CD4-positive, alpha-beta T cell treated with Interleukin-4 for 4 hours (primary cell): ENCODE measurements around the gene RBKS.

ENCODE experiments used
- DNase-seq: peaks from one replicate; pipeline ENCODE4 v3.0.0-alpha.2; 2020

Gene RBKS

GRCh38 chr2:27829791-27830190, 60.4 kb downstream of the RBKS start:
- DNase-seq, result no peak

DNA sequence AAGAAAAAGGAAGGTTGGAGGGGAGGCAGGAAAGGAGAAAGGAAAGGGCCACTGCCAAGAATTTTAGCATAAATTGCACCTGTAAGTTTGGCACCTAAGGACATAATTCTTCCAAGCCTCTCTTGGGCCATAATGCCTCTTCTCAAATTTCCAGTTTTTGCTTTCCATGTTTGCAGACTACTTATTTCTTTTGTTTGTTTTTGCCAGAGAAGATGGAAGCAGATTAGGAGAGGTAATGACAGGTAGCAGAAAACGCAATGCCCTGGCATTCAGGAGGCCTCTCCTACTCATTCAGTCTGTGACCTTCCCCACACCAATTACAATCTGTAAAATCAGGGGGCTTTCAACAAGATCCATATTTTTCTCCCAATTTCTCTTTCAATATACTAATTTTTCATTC, 61.9 kb downstream of the RBKS start:
- DNase-seq, result no peak

DNA sequence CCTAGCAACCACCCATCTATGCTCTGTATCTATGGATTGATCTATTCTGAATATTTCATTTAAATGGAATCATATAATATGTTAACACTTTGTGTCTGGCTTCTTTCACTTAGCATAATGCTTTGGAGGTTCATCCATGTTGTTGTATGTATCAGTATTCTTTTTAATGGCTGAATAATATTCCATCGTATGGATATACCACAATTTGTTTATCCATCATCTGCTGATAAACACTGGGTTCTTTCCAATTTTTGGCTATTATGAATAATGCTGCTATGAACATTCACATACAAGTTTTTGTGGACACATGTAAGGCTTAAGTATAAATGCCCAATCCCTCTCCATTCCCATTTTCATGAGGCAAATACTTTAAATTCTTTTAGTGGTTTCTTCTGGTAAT, 65.8 kb downstream of the RBKS start:
- no peak for DNase-seq

GRCh38 chr2:27823569-27823968, 66.6 kb downstream of the RBKS start:
- DNase-seq, result no peak

DNA sequence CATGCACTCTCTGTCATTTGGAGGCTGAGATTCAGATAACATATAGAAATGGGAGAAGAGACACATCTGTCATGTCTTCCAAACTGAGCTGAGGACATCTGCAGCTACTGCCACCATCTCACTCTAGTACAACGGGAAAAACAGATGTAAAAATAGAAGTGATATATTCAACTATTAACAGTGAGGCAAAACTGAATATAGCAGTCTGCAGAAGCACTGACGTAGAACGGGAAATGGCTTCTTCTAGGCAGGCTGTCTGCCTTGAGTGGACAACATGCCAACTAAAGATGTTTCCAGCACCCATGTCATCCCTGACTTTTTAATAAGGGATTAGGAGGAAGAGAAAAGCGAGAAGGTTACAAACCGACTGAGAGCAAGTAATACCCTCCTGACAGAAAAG, 67.1 kb downstream of the RBKS start:
- DNase-seq, result no peak

DNA sequence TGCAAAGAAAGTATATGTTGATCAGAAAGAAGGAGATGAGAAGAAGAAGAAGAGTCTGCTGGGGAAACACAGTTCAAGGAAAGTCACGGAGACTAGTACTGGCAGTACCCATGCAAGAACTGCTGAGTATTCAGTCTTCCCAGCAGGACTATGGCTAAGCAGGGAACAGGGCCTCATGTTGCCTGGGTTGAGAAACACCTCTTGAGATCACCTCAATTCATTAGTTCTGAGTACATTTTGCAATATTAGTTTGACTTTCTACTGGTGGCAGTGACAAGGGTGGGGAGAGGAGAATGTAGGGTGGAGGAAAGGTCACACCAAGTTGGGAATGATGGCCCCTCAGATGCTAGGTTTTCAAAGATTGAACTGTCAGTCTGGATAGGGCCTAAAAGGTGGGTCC, 68.1 kb downstream of the RBKS start:
- no peak for DNase-seq

DNA sequence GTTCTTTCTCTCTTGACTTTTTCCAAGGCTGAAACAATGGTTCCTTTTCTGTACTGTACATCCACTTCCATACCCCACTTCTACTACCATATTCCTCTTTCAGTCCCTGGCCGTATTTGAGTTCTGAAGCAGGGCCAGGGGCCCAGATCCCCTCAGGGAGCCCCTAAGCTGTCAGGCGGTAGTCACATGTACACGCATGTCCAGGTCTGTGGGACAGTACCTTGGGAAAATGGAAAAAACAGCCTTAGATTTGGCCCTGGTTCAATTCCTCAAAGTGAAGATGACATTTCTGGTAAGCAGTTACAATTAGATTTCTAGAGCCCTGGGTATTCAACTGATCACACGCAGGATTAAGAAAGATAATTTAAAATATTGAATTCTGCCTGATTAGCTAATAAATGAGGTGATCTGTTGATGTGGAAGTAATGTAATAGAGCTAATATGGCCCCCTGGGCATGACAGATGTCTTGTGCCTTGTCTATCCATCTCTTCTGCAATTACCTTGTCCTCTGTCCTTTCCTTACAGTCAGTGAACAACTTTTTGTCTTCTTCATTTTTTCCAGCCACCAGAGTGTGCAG, 74.2 kb downstream of the RBKS start:
- no peak for DNase-seq

GRCh38 chr2:27814758-27815157, 75.4 kb downstream of the RBKS start:
- no peak for DNase-seq

DNA sequence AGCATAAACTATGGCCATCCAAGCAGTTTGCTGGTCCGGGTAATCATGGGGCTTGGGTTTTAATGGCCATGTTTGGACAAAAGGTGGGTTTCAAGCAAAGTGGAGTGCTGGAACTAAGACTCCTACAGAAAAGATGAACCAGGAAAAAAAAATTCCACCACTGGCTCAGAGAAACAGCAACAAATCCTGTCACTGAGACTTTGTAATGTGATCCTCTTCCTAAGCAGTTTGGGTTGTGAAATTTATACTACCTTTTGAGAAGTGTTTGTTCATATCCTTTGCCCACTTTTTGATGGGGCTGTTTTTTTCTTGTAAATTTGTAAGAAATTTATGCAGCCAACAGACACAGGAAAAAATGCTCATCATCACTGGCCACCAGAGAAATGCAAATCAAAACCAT, 78.4 kb downstream of the RBKS start:
- no peak for DNase-seq

DNA sequence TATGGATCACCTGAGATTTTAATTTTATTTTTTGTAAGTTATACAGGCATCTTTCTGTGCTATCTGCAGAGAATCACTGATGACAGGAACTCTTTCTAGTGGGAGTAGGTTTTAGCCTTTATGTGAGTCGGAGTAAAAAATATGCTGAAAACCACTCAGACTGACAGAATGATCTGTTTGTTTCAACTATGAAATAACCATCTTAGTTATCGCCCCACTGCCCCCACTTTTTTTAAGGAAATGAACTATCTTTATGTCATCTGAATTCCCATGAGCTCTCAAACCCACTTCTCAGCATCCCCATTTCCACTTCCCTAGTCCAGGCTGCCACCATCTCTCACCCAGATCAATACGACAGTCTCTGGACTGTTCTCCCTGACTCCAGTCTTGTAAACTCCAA, 79.7 kb downstream of the RBKS start:
- DNase-seq, result no peak

- no peak for DNase-seq
These were observed 80.4 kb downstream of the RBKS start for GRCh38 chr2:27809761-27810241.

DNA sequence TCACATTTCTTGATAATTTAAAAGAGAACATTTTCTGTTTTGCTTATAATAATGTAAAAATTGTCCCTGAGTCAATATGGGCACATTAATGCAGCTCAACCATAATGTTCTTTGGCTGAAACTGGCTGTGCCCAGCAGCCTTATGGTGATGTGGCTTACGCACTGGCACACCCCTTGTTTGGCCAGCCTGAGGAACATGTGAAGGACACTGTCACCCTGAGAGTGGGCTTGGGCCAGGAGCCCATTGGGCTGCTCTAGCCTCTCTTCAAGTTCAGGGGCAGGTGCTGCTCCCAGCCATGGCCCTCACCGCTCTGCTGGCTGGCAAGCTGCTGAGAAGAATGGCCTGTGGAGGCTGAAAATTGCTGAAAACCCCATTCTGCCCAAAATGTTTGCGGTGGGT, 81.2 kb downstream of the RBKS start:
- no peak for DNase-seq

GRCh38 chr2:27808418-27808817, 81.8 kb downstream of the RBKS start:
- DNase-seq, result no peak

DNA sequence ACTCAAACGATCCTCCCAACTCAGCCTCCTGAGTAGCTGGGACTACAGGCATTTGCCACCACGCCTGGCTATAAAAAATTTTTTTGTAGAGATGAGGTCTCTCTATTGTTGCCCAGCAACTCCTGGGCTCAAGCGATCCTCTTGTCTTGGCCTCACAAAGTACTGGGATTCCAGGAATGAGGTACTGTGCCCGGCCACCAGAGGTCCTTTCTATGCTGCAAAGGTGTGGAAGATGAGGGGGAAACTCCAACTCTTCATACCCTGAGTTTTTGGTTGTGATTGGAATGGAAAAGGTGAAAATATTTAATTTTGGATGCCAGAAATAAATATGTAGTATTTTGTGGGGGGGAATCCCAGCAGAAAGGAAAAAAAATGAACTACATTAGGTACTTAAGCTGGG, 82.7 kb downstream of the RBKS start:
- DNase-seq, result no peak

DNA sequence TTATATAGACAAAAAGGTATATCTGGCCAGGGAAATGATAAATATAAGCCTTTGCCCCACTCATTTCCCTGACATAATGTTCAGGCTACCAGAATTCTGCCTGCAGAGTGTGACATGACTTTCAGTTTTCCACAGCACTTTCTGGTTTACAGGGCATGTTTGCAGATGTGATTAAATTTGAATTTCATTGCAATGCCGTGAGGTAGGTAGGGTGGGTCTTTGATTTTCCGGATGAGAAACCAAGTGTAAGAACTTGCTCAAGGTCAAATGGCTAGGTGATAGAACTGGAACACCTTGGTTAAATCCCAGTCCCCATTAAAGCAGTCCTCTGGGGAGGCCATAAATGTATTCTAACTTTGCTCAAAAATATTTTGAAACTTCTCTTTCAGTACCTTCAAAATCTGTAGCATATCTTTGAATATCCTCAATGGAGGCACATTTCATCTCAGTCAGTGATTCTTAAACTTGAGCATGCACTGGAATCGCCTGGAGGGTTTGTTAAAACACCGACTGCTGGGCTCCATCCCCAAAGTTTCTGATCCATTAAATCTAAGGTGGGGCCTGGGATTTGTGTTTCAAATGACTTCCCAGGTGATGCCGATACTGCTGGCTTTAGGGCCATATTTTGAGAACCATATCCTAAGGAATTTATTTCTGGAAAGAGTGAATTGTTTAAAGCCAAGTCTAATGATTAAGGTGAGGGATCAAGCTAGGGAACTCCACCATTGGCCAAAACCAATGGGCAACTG, 83.7 kb downstream of the RBKS start:
- no peak for DNase-seq

DNA sequence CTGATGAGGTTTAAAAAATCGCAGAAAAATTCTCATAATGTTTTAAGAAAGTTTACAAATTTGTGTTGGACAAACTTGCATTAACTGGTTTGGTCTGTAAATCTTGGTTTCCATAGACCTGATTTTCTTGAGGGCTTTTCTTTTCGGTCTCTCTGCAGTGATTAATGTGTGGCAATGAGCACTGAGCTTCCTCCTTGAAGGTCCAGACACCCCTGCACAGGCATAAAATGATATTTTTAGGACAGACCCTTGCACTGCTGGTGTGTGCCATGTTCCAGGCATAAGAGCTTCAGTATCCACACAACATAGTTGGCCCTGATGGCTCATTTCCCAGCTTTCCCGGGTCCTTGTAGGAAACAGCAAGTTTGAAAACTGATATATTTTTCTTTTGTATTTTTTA, 85.0 kb downstream of the RBKS start:
- no peak for DNase-seq

DNA sequence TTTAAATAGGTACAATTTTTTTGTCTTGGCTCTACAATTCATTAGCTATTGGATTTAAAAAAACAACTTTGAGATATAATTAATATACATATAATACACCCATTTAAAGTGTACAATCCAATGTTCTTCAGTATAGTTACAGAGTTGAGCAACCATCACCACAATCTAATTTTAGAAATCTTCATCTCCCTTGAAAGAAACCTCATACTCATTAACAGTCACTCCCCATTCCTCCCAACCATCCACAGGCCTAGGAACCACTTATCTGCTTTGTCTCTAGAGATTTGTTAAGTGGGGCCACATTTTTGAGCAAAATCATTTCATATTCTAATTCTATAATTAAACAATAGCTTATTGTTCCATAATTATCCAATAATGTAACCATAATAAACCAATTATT, 86.0 kb downstream of the RBKS start:
- no peak for DNase-seq

DNA sequence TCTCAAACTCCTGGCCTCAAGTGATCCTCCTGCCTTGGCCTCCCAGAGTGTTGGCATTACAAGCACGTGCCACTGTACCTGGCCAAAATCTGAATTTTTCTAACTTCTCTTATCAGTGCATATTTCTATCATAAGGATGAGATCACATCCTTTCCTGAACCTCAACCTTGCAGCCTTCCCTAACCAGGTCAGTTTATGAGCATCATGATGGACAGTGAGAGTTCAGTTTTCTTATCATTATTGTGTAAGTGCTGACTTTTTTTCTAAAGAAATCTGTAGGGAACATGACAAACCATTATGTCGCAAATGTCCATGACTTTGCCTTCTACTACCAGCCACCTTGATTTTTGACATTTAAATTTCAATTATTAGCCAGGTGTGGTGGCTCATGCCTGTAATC, 87.1 kb downstream of the RBKS start:
- DNase-seq, result no peak

GRCh38 chr2:27802547-27802946, 87.6 kb downstream of the RBKS start:
- DNase-seq, result no peak

DNA sequence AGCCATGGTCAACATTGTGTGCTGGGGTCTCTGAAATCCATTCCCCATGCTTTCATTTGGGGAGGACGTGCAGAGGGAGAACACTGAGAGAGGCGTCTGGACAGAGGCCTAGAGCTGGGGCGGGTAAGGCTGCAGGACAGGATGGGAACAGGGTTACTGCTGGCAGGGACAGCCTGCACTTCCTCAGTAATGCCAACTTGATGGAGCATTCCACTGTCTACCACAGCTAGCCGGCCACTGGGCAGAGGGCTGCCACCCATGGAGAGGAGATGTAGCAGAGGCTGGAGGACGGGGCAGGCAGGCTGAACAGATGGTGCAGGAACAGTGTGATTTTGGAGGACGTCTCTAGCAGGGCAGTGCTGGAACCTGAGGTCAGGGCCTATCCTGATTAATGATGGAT, 89.3 kb downstream of the RBKS start:
- DNase-seq, result no peak

GRCh38 chr2:27799646-27800010, 90.6 kb downstream of the RBKS start:
- no peak for DNase-seq

DNA sequence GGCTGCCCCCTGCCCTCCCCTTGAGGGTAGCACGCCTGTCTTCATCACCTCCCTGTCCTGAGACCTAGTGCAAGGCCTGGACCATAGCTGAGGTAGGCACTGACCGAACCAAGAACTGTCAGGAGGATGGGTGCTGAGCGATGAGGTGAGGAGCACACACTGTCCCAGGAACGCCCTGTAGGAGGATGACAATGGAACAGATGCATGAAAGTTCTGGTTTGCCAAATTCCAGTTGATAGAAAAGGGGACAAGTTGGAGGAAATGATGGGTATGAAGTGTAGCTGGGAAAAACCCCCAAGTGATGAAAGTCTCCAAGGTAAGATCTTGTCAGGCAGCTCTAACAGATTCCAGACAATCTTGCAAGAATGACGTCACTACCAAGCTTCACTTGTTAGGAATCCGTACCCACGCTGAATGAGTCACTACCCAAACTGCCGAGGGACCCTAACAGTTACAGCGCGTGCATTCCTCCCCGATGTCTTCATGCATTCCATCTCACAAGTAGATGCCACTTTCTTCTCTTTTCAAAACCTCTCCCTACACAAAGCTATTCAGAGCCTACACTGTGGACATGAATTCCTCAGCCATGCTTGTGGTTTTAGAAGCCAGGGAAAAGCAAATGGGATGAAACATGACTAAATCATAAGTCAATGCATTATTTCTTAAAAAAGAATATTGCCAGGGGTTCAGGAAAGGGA, 91.1 kb downstream of the RBKS start:
- no peak for DNase-seq

DNA sequence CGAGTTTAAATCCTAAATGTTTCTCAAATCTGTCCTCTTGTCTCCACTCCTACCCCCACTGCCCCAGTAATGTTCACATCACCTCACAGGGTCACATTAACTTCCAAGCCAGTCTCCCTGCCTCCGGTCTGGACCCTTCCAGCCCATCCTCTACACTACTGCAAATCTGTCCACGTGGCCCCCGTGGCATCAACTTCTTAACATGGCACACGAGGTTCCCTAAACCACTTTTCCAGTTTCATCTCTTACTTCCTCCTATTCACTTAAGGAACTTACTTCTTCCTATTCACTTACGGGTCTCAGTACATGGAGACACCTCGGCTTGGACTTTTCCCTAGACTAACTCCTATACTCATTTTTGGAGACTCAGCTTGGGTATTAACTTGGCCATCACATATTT, 91.7 kb downstream of the RBKS start:
- DNase-seq, result no peak

GRCh38 chr2:27797841-27798240, 92.3 kb downstream of the RBKS start:
- DNase-seq, result no peak
